Bronchial epithelial cell (primary cell): ENCODE results near the gene SCYGR2. TPM values are rescaled to one million over a fixed set of nuclear protein-coding genes. Genes with fewer than 3 reads are reported as not detected.
A peak's percentile ranks its signal among the peaks of the same experiment; 100 is the strongest.

Source experiments
- DNase-seq: peaks from one replicate; pipeline ENCODE4 v3.0.0-alpha.2; 2010; ENCODE audit warnings: low read depth
- FAIRE-seq: peaks from 2 replicates; lab custom pipeline; 2011; peaks lifted over from hg19 to GRCh38; lab: Jason Lieb, UNC
- H3K27me3 ChIP-seq: 2 replicates; pipeline ENCODE4 v1.5.1; 2011; ENCODE audit warnings: low read length; ENCODE audit not compliant: control insufficient read depth, insufficient read depth
- H3K36me3 ChIP-seq: 2 replicates; pipeline ENCODE4 v1.5.1; 2011; ENCODE audit warnings: low read length; ENCODE audit not compliant: control insufficient read depth, insufficient read depth
- H3K4me3 ChIP-seq: 2 replicates; pipeline ENCODE4 v1.5.1; 2011; ENCODE audit warnings: mild to moderate bottlenecking, low read depth, low read length, control low read depth
- CTCF ChIP-seq: IDR thresholded peaks from 2 replicates; pipeline ENCODE4 v1.5.1; 2011; ENCODE audit warnings: mild to moderate bottlenecking, moderate library complexity, low read length, control low read depth, inconsistent platforms; ENCODE audit not compliant: insufficient read depth, severe bottlenecking
- total RNA-seq: library from RNA; depleted of rRNA; stranded (reverse); fragments of >200 nt; gene quantifications from 2 replicates; pipeline ENCODE4 v1.2.1, GENCODE V29; 2014

Gene SCYGR2
- total RNA-seq, 1 donor from 2014 or later = not detected

GRCh38 chr2:227617316-227618230 is 18.9 kb downstream of the SCYGR2 start, which contains the start of gene SCYGR4:
Gene SCYGR4 (plus strand): TSS chr2:227617498. CDS start chr2:227617498, 0 bp downstream.
- H3K36me3 ChIP-seq = no peaks in the 10 kb centered on the region
- no peak for TF ChIP-seq CTCF
- DNase-seq (no peak), FAIRE-seq (no peak)
- no peak within 1 kb of the TSS for H3K4me3 ChIP-seq
- peaks cover 1% of the 10 kb centered on the region for H3K27me3 ChIP-seq

DNA sequence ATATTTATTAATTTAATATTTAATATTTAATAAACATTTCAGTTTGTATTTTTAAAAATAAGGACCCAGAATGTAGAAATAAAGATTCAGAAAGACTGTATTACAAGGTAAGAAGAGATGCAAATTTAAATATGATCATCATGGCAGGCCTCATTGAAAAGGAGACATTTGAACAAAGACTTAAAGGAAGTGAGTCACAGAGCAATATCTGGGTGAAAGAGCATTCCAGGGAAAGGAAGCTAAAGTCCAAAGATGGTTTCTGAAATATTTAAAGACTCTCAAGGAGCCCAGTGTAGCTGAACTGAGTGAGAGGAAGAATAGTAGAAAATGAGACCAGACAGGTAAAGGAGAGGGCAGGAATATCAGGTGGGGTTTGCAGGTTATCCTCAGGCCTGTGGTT is 24.5 kb downstream of the SCYGR2 start:
- no peak for TF ChIP-seq CTCF
- Histone ChIP-seq H3K36me3 (no peaks in the 10 kb centered on the region), H3K4me3 (no peak overlapping the region), H3K27me3 (no peaks in the 10 kb centered on the region)
- DNase-seq (peak; percentile 68), FAIRE-seq (no peak)

DNA sequence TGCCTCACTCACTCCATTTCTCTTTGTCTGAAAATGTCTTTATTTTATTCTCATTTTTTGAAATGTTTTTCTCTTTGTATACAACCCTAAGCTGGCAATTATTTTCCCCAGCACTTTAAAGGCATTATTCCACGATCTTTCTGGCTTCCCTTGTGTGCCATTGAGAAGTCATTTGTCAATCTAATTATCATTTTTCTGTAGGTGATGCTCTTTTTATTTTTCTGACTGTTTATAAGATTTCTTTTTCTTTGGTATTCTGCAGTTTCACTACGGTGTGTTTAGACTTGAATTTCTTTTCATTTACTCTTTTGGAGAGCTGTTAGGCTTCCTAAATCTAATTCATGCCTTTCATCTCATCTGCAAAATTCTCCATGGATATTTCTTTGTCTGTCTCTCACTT is 26.7 kb downstream of the SCYGR2 start:
- FAIRE-seq (no peak), DNase-seq (no peak)
- Histone ChIP-seq H3K4me3 (no peak overlapping the region), H3K36me3 (no peaks in the 10 kb centered on the region), H3K27me3 (no peaks in the 10 kb centered on the region)
- no peak for TF ChIP-seq CTCF

GRCh38 chr2:227626580-227627151 is 28.0 kb downstream of the SCYGR2 start:
- Histone ChIP-seq H3K27me3 (no peaks in the 10 kb centered on the region), H3K4me3 (no peak overlapping the region), H3K36me3 (no peaks in the 10 kb centered on the region)
- peak; percentile 25 for DNase-seq
- TF ChIP-seq CTCF = no peak
- no peak for FAIRE-seq

- no peak for FAIRE-seq
- no peaks in the 10 kb centered on the region for H3K36me3 ChIP-seq
- H3K4me3 ChIP-seq = no peak overlapping the region
- no peak for TF ChIP-seq CTCF
- no peak for DNase-seq
- H3K27me3 ChIP-seq = no peaks in the 10 kb centered on the region
Measured at GRCh38 chr2:227627769-227628168, 29.1 kb downstream of the SCYGR2 start.
